ENCODE results near the gene SPNS2. TPM values are rescaled to one million over a fixed set of nuclear protein-coding genes. Genes with fewer than 3 reads are reported as not detected.

SPNS2 gene
- total RNA-seq, 1 donor from 2014 or later = 73.0 TPM

- DNase-seq = no peak
- no peak for TF ChIP-seq CTCF (IDR thresholded peaks at IDR 0.05; ENCODE audit: partially characterized antibody, unreplicated experiment)
- no peaks in the 10 kb centered on the region for H3K36me3 Mint-ChIP-seq (ENCODE audit: unreplicated experiment)
- H3K4me1 Mint-ChIP-seq (ENCODE audit: low read depth, unreplicated experiment) = peaks cover 15% of the 10 kb centered on the region
- peaks cover 2% of the 10 kb centered on the region for H3K9me3 Mint-ChIP-seq (ENCODE audit: unreplicated experiment)
- H3K27me3 Mint-ChIP-seq (ENCODE audit: unreplicated experiment) = peaks cover 8% of the 10 kb centered on the region
- no peak overlapping the region for H3K27ac Mint-ChIP-seq (ENCODE audit: unreplicated experiment)
- H3K4me3 Mint-ChIP-seq (ENCODE audit: unreplicated experiment) = no peak overlapping the region
Measured at GRCh38 chr17:4476511-4477070, 22.1 kb upstream of the SPNS2 start.

GRCh38 chr17:4477255-4477791 lies 21.4 kb upstream of the SPNS2 start:
- Mint-ChIP-seq H3K4me3 (ENCODE audit: unreplicated experiment) (no peak overlapping the region), H3K36me3 (ENCODE audit: unreplicated experiment) (no peaks in the 10 kb centered on the region), H3K4me1 (ENCODE audit: low read depth, unreplicated experiment) (peaks cover 15% of the 10 kb centered on the region), H3K9me3 (ENCODE audit: unreplicated experiment) (peaks cover 2% of the 10 kb centered on the region), H3K27ac (ENCODE audit: unreplicated experiment) (no peak overlapping the region), H3K27me3 (ENCODE audit: unreplicated experiment) (peaks cover 8% of the 10 kb centered on the region)
- no peak for DNase-seq
- no peak for TF ChIP-seq CTCF (IDR thresholded peaks at IDR 0.05; ENCODE audit: partially characterized antibody, unreplicated experiment)

- Mint-ChIP-seq H3K27ac (ENCODE audit: unreplicated experiment) (no peak overlapping the region), H3K4me1 (ENCODE audit: low read depth, unreplicated experiment) (peaks cover 15% of the 10 kb centered on the region), H3K4me3 (ENCODE audit: unreplicated experiment) (no peak overlapping the region), H3K27me3 (ENCODE audit: unreplicated experiment) (peaks cover 8% of the 10 kb centered on the region), H3K9me3 (ENCODE audit: unreplicated experiment) (peaks cover 2% of the 10 kb centered on the region), H3K36me3 (ENCODE audit: unreplicated experiment) (no peaks in the 10 kb centered on the region)
- DNase-seq = no peak
- TF ChIP-seq CTCF (IDR thresholded peaks at IDR 0.05; ENCODE audit: partially characterized antibody, unreplicated experiment) = no peak
Measured at GRCh38 chr17:4478318-4478830, 20.3 kb upstream of the SPNS2 start.

GRCh38 chr17:4479340-4479981 lies 19.2 kb upstream of the SPNS2 start:
- peaks cover 2% of the 10 kb centered on the region for H3K9me3 Mint-ChIP-seq (ENCODE audit: unreplicated experiment)
- H3K4me3 Mint-ChIP-seq (ENCODE audit: unreplicated experiment) = no peak overlapping the region
- no peaks in the 10 kb centered on the region for H3K36me3 Mint-ChIP-seq (ENCODE audit: unreplicated experiment)
- no peak for TF ChIP-seq CTCF (IDR thresholded peaks at IDR 0.05; ENCODE audit: partially characterized antibody, unreplicated experiment)
- H3K27ac Mint-ChIP-seq (ENCODE audit: unreplicated experiment) = no peak overlapping the region
- H3K27me3 Mint-ChIP-seq (ENCODE audit: unreplicated experiment) = peaks cover 8% of the 10 kb centered on the region
- DNase-seq = no peak
- peaks cover 19% of the 10 kb centered on the region for H3K4me1 Mint-ChIP-seq (ENCODE audit: low read depth, unreplicated experiment)

Data from glutamatergic neuron (in vitro differentiated cells).